GM10266 (cell line): Measurements from ENCODE around the gene CLDN1.

Experiments
- DNase-seq: peaks from one replicate; pipeline ENCODE4 v3.0.0; 2012; ENCODE audit errors: extremely low spot score
- TF ChIP-seq, protein P1 (sequence below): IDR thresholded peaks from 2 replicates; pipeline ENCODE4 v1.5.1; 2012; ENCODE audit warnings: mild to moderate bottlenecking, low read depth; ENCODE audit not compliant: control insufficient read depth, insufficient read depth; ENCODE audit errors: missing control alignments

Gene CLDN1

DNA sequence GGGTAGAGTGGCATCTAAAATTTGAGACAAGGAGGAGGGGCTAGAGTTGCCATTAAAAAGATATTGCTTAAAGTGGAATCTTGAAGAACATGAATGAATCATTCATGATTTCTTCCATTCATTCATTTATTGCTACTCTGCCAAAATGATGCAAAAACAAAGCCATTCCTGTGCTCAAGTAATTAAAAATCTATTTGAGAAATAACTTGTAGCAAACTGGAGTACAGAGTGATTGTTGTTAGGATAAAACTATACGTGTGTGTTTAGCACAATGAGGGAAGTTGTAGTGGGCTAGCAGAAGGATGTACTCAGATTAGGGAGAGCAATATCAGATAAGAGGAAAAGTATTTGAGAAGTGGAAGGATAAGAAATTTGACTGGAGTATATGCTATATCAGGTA lies 11.7 kb upstream of the CLDN1 start:
- DNase-seq, result no peak
- TF ChIP-seq, protein P1, sequence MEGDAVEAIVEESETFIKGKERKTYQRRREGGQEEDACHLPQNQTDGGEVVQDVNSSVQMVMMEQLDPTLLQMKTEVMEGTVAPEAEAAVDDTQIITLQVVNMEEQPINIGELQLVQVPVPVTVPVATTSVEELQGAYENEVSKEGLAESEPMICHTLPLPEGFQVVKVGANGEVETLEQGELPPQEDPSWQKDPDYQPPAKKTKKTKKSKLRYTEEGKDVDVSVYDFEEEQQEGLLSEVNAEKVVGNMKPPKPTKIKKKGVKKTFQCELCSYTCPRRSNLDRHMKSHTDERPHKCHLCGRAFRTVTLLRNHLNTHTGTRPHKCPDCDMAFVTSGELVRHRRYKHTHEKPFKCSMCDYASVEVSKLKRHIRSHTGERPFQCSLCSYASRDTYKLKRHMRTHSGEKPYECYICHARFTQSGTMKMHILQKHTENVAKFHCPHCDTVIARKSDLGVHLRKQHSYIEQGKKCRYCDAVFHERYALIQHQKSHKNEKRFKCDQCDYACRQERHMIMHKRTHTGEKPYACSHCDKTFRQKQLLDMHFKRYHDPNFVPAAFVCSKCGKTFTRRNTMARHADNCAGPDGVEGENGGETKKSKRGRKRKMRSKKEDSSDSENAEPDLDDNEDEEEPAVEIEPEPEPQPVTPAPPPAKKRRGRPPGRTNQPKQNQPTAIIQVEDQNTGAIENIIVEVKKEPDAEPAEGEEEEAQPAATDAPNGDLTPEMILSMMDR, result no peak

DNA sequence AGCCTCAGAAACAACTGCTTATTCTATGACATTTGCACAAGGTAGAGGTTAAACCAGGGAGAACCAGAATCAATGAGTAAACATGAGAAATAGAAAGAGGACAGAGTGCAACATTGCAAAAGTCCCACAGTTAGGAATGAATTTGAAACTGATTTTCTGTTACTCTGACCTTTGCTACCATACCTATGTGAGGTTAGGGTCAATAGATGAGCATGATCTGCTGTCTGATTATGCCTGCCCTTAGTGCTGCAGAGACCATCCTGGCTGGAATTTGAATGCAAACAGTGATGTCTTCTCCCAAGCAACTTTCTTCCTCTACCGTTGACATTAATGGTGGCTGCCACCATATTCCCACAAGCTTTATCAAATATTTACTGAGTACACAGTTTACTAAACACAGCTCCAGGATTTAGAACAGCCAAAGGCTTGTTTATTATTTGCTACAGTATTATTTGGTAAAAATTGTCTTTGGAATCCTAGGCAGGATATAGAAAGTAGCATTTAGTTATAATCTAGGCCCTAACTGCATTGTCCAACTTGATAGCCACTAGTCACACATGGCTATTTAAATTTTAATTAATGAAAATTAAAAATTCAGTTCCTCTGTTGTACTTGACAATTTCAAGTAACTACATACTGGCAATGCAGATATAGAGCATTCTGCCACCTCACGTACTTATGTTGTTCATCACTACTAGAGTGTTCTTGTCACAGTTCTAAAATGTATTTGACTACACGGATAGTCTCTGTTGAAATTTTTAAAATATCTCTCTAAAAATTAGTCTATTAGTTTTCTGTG lies 8.9 kb upstream of the CLDN1 start:
- DNase-seq, result no peak

DNA sequence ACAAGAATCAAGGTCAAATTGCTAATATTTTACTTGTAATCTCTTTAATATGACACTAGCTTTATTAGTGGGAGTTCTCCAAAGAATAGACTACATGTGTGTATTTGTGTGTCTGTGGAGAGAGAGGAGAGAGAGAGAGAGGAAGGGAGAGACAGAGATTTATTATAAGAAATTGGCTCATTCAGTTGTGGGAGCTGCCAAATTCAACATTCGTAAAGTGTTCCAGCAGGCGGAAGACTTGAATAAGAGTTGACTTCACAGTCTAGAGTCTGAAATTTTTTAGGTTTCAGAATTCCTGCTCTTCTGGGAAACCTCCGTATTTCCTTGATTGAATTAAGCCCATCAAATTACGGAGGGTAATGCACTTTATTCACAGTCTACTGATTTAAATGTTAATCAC lies 4.7 kb upstream of the CLDN1 start:
- TF ChIP-seq, protein P1, result no peak
- DNase-seq, result no peak

More for the DNA sequence above, 8.9 kb upstream of the CLDN1 start:
- TF ChIP-seq, protein P1, result no peak

DNA sequence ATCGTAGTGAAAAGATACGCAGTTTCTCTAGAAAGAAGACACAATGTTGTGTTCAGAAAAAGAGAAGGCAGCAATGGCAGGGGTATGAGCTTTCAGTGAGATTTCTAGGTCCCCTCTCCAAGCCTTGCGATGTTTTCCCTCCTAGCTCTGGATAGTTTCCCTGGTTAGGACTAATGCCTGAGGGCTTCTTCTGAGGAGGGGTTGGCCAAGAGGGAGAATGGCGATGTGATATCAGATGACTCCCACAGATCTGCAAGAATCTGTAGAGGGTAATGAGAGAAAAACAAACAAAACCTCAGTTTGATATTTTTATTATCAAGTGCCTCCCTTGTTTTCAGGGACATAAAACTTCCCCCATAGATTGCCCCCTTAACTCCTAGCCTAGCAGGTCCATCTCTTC lies 4.1 kb upstream of the CLDN1 start:
- DNase-seq, result no peak
- TF ChIP-seq, protein P1, result no peak

DNA sequence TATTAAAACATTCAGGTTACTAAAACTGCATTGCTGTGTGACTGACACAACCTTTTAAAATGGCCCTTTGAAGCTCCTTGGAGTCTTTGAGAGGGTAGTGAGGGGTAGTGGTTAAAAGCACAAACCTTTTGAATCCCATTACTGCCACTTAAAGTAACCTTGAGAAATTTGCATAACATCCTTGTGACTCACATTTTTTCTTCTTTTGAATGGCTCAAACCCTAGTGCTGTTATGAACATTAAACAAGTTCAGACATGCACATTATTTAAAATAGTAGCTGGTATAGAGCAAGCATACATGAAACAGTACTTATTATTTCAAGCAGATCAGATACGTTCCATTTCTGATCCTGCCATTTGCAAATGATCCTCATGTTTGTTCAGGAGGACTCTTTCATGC lies 3.7 kb upstream of the CLDN1 start:
- TF ChIP-seq, protein P1, result no peak
- DNase-seq, result no peak

DNA sequence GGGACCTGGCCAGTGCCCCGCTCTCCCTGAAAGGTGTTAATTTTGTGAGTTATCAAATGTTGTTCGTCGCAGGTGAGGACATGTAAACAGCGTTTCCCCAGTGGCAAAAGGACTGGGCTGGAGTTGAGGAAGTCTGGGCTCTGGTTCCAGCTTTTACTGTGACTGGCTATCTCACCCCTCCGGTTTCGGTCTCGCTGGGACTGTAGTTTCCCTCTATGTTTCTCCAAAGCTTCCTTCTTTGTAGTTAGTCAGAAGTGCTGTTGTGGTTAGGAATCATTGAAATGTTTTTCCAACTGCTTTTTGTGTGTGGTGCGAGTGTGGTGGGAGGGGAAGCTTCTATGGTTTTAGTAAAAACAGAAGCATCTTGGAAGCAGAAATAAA lies 990 bp upstream of the CLDN1 start:
- TF ChIP-seq, protein P1, result no peak
- DNase-seq, result no peak

DNA sequence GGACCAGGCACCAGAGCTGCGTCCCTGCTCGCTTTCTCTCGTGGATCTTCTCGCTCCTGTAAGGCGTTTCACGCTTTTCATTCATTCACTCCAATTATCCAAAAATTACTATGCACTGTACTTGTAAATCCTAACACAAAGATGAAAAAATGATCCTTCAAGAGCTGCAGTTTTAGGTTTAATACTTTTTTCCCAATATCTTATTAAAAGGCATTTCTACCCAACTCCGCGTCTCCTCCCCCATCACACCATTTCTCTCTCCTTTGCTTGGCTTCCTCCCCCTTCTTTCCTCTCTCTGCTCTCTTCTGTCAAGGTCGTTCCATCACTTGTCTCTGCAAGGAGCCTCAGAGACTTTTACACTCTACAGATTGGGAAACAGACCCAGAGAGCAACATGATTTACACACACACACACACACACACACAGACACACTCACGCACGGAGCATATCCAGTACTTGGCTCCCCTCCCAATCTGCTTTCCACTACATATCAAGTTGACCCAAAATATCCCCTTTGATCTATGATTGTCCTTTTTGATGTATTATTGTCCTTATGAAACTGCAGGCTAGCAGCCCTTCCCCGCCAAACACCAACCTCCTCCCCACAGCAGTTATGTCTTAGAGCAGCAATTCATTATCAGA lies 479 bp upstream of the CLDN1 start:
- no peak for DNase-seq
- TF ChIP-seq, protein P1, result no peak
